Panc1 (cell line): ENCODE data around the gene ELAPOR2.
"Not testable (repeated sequence)": the region's sequence is repeated elsewhere in the genome, so short reads cannot be mapped to it uniquely, and the experiment has no call there.

ENCODE experiments used
- POLR2AphosphoS5 ChIP-seq: IDR thresholded peaks from 2 replicates; pipeline ENCODE4 v1.6.1; 2012; ENCODE audit warnings: mild to moderate bottlenecking, low read depth, low read length, moderate library complexity
- SIN3A ChIP-seq: IDR thresholded peaks from 2 replicates; pipeline ENCODE4 v1.6.1; 2012; ENCODE audit warnings: low read depth, mild to moderate bottlenecking, low read length, moderate library complexity, borderline replicate concordance; ENCODE audit not compliant: insufficient read depth
- TCF7L2 ChIP-seq: IDR thresholded peaks from 2 replicates; pipeline ENCODE4 v1.6.1; 2011; ENCODE audit warnings: mild to moderate bottlenecking, low read depth, low read length, inconsistent platforms
- TF ChIP-seq, protein P1 (sequence below): fragments of 450-650 bp; IDR thresholded peaks from 2 replicates; pipeline ENCODE4 v1.5.1; 2017; ENCODE audit warnings: mild to moderate bottlenecking
- TF ChIP-seq, protein P2 (sequence below), 2 experiments: IDR thresholded peaks; 2 replicates each; pipeline ENCODE4 v1.6.1; 2011 to 2012; ENCODE audit warnings: low read depth in 2 of 2, control low read depth in 1 of 2, low read length in 1 of 2, mild to moderate bottlenecking in 1 of 2, moderate library complexity in 1 of 2; ENCODE audit not compliant: insufficient read depth in 1 of 2

DNA sequence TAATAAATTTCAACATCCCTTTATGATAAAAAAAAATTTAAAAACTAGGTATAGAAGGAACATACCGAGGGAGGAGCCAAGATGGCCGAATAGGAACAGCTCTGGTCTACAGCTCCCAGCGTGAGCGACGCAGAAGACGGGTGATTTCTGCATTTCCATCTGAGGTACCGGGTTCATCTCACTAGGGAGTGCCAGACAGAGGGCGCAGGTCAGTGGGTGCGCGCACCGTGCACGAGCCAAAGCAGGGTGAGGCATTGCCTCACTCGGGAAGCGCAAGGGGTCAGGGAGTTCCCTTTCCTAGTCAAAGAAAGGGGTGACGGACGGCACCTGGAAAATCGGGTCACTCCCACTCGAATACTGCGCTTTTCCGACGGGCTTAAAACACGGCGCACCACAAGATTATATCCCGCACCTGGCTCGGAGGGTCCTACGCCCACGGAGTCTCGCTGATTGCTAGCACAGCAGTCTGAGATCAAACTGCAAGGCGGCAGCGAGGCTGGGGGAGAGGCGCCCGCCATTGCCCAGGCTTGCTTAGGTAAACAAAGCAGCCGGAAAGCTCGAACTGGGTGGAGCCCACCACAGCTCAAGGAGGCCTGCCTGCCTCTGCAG lies 19.7 kb downstream of the ELAPOR2 start:
- TF ChIP-seq, protein P1, sequence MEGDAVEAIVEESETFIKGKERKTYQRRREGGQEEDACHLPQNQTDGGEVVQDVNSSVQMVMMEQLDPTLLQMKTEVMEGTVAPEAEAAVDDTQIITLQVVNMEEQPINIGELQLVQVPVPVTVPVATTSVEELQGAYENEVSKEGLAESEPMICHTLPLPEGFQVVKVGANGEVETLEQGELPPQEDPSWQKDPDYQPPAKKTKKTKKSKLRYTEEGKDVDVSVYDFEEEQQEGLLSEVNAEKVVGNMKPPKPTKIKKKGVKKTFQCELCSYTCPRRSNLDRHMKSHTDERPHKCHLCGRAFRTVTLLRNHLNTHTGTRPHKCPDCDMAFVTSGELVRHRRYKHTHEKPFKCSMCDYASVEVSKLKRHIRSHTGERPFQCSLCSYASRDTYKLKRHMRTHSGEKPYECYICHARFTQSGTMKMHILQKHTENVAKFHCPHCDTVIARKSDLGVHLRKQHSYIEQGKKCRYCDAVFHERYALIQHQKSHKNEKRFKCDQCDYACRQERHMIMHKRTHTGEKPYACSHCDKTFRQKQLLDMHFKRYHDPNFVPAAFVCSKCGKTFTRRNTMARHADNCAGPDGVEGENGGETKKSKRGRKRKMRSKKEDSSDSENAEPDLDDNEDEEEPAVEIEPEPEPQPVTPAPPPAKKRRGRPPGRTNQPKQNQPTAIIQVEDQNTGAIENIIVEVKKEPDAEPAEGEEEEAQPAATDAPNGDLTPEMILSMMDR, result not testable (repeated sequence)
- not testable (repeated sequence) for TF ChIP-seq TCF7L2, SIN3A, POLR2AphosphoS5
- TF ChIP-seq, protein P2, sequence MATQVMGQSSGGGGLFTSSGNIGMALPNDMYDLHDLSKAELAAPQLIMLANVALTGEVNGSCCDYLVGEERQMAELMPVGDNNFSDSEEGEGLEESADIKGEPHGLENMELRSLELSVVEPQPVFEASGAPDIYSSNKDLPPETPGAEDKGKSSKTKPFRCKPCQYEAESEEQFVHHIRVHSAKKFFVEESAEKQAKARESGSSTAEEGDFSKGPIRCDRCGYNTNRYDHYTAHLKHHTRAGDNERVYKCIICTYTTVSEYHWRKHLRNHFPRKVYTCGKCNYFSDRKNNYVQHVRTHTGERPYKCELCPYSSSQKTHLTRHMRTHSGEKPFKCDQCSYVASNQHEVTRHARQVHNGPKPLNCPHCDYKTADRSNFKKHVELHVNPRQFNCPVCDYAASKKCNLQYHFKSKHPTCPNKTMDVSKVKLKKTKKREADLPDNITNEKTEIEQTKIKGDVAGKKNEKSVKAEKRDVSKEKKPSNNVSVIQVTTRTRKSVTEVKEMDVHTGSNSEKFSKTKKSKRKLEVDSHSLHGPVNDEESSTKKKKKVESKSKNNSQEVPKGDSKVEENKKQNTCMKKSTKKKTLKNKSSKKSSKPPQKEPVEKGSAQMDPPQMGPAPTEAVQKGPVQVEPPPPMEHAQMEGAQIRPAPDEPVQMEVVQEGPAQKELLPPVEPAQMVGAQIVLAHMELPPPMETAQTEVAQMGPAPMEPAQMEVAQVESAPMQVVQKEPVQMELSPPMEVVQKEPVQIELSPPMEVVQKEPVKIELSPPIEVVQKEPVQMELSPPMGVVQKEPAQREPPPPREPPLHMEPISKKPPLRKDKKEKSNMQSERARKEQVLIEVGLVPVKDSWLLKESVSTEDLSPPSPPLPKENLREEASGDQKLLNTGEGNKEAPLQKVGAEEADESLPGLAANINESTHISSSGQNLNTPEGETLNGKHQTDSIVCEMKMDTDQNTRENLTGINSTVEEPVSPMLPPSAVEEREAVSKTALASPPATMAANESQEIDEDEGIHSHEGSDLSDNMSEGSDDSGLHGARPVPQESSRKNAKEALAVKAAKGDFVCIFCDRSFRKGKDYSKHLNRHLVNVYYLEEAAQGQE (IDR thresholded peaks at IDR 0.05; ENCODE audit: insufficient read depth in 1 of 2, low read depth in 2 of 2, low read length in 1 of 2), result not testable (repeated sequence)
